Measurements from ENCODE around the gene SYNE3.

DNA sequence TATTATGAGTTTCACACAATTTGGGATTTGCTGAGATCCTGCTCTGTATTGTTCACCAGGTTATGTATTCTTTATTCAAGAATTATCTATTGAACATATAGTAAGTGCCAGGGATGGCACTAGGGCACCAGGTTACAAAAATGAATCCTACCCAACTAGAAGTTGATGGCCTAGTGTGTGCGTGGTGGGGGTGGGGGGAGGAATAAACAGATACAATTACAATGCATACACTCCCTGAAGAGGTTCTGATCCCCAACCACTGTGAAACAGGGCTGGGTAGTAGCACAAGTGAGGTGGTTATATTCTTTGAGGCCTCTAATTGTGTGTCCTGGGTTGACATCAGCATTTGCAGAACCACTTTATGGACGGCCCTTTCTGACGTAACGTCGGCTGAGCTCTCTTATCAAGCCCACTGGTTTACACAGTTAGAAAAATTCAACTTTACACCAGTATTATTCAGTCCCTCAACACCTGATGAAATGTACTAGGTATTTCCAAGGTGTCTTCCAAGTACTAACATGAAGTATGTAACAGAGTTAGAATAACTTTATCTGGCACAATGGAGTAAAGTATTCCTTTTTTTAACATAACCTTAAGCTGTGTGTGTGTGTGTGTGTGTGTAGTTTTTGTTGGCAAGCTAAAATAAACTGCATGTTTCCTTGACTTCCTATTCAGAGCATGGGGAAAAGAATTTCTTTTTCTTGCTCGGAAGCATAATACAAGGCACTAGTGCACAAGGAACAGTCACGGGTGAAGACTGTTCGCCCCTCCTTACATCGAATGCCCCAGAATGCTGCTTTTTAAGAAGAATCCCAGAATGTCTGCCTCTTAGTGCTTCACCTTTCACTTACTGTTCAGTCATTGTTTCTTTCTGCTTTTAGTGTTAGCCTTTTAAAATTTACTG, 10.3 kb upstream of the SYNE3 start:
- no peak for TF ChIP-seq CTCF (IDR thresholded peaks at IDR 0.05; ENCODE audit: low read length)
- no peak for TF ChIP-seq EZH2 (IDR thresholded peaks at IDR 0.05; ENCODE audit: borderline replicate concordance, low read length)

All from OCI-LY1 (cell line).